A673 (cell line): ENCODE data around the gene KIF26B. TPM values are rescaled to one million over a fixed set of nuclear protein-coding genes. Genes with fewer than 3 reads are reported as not detected.

ENCODE experiments used
- BruUV-seq: library from RNA; stranded (reverse); fragments of 400-500 nt; replicated peaks from 2 replicates; lab custom pipeline; 2021; lab: Mats Ljungman, UMichigan
- CTCF ChIA-PET: fragments of 300-600 bp; sonication (Branson Sonifier 250); formaldehyde crosslinking; loops from one replicate; lab custom pipeline; 2022; ENCODE audit warnings: antibody characterized with exemption; lab: Charles Lee
- POLR2A ChIA-PET: fragments of 300-600 bp; sonication (Branson Sonifier 250); formaldehyde crosslinking; loops from one replicate; lab custom pipeline; 2022; ENCODE audit warnings: antibody characterized with exemption; ENCODE audit not compliant: low non-redundant PET; lab: Charles Lee
- DNase-seq: peaks from one replicate; pipeline ENCODE4 v3.0.0-alpha.2; 2015; ENCODE audit warnings: low spot score
- H3K27ac ChIP-seq: fragments of 200-600 bp; sonication (generic); 2 replicates; pipeline ENCODE4 v1.5.1; 2016; ENCODE audit warnings: mixed run types, low read depth, mild to moderate bottlenecking, mixed read lengths, antibody characterized with exemption, low read length; ENCODE audit not compliant: poor library complexity, severe bottlenecking
- H3K27me3 ChIP-seq: fragments of 200-600 bp; sonication (generic); replicated peaks from 2 replicates; pipeline ENCODE4 v1.6.1; 2017; ENCODE audit warnings: mixed run types, low read depth, mild to moderate bottlenecking, mixed read lengths, antibody characterized with exemption, low read length; ENCODE audit not compliant: insufficient read depth, poor library complexity
- H3K36me3 ChIP-seq: fragments of 200-600 bp; sonication (generic); 2 replicates; pipeline ENCODE4 v1.6.1; 2016; ENCODE audit warnings: mixed run types, mild to moderate bottlenecking, mixed read lengths, antibody characterized with exemption, low read length; ENCODE audit not compliant: insufficient read depth, poor library complexity, severe bottlenecking
- H3K4me1 ChIP-seq: fragments of 200-600 bp; sonication (generic); 2 replicates; pipeline ENCODE4 v1.6.1; 2017; ENCODE audit warnings: mixed run types, mild to moderate bottlenecking, mixed read lengths, antibody characterized with exemption, low read length; ENCODE audit not compliant: insufficient read depth, poor library complexity, severe bottlenecking
- H3K4me3 ChIP-seq: fragments of 200-600 bp; sonication (generic); 2 replicates; pipeline ENCODE4 v1.5.1; 2016; ENCODE audit warnings: low read depth, mixed run types, mild to moderate bottlenecking, mixed read lengths, low read length; ENCODE audit not compliant: poor library complexity, severe bottlenecking
- H3K9me3 ChIP-seq: fragments of 200-600 bp; sonication (generic); 2 replicates; pipeline ENCODE4 v1.6.1; 2016; ENCODE audit warnings: mixed run types, low read depth, mild to moderate bottlenecking, mixed read lengths, antibody characterized with exemption, low read length; ENCODE audit not compliant: poor library complexity, severe bottlenecking
- CTCF ChIP-seq: fragments of 300-800, 200-600 bp; sonication (generic); conservative IDR thresholded peaks from 2 replicates; pipeline ENCODE4 v1.5.1; 2017; ENCODE audit warnings: low read depth, mild to moderate bottlenecking, antibody characterized with exemption, low read length, moderate library complexity, mixed read lengths
- EZH2 ChIP-seq: fragments of 200-600 bp; sonication (generic); IDR thresholded peaks from 2 replicates; pipeline ENCODE4 v1.6.1; 2017; ENCODE audit warnings: borderline replicate concordance, low read depth, mild to moderate bottlenecking, mixed read lengths, antibody characterized with exemption, low read length; ENCODE audit not compliant: poor library complexity, severe bottlenecking
- intact Hi-C: fragments of 100-400 bp; cut with micrococcal nuclease; formaldehyde crosslinking; loops from one replicate; pipeline ENCODE4 v1.10.0; 2022; ENCODE audit not compliant: unreplicated experiment
- total RNA-seq: library from RNA; stranded (reverse); gene quantifications from 2 replicates; pipeline ENCODE4 v1.2.3, GENCODE V29; 2021

Gene KIF26B
- total RNA-seq, 1 experiment from 2014 or later: not detected

DNA sequence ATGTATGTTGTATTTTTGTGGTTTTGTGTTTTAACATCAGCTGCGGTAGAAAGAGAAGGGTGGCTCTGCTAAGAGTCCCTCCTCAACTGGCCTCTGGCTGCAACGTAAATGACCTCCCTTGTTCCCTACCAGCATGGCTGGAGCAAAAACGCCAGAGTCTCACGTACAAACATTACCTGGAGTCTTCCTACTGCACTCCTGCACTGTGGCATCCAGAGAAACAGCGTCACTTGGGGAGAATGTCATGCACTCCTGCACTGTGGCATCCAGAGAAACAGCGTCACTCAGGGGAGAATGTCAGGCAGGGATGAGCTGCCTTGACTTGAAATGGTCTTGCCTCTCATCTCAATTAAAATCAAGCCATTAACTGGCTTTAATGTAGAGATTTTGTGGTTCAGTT is 314.2 kb downstream of the KIF26B start:
- no peak for DNase-seq
- intact Hi-C loops: no loop called here
- Histone ChIP-seq H3K36me3 (no peaks in the 10 kb centered on the region), H3K4me3 (no peak overlapping the region), H3K9me3 (no peaks in the 10 kb centered on the region), H3K27me3 (peaks cover 6% of the 10 kb centered on the region), H3K27ac (no peak overlapping the region), H3K4me1 (no peaks in the 10 kb centered on the region)
- ChIA-PET POLR2A (no interaction called here), CTCF (no interaction called here)
- no TSS peak for BruUV-seq
- no peak for TF ChIP-seq EZH2
- no peak for TF ChIP-seq CTCF

DNA sequence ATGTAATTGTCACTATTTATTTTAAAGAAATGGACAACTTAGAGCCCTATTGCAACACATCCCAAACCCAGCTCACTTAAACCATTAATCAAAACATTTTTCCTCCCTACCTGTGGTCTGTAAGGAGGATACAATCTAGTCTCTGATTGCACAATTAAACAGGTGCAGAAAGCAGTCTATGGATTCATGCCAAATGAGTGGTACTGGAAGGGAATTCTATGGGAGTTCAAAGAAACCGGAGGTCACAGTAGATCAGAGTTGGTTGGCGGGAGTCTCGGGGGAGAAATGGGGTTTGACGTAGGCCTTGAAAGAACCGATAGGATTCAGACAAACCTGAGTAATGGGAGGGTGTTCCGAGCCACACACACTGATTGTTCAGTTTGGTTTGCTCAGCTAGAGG is 314.9 kb downstream of the KIF26B start:
- ChIA-PET CTCF (no interaction called here), POLR2A (no interaction called here)
- no TSS peak for BruUV-seq
- Histone ChIP-seq H3K4me3 (no peak overlapping the region), H3K4me1 (no peaks in the 10 kb centered on the region), H3K9me3 (no peaks in the 10 kb centered on the region), H3K36me3 (no peaks in the 10 kb centered on the region), H3K27me3 (peaks cover 6% of the 10 kb centered on the region), H3K27ac (no peak overlapping the region)
- TF ChIP-seq CTCF (no peak), EZH2 (no peak)
- DNase-seq: no peak
- intact Hi-C loops: no loop called here

- Histone ChIP-seq H3K9me3 (no peaks in the 10 kb centered on the region), H3K4me3 (no peak overlapping the region), H3K27me3 (no peaks in the 10 kb centered on the region), H3K36me3 (no peaks in the 10 kb centered on the region), H3K4me1 (no peaks in the 10 kb centered on the region), H3K27ac (no peak overlapping the region)
- no peak for DNase-seq
- TF ChIP-seq CTCF: no peak
- ChIA-PET POLR2A (no interaction called here), CTCF (no interaction called here)
- BruUV-seq: no TSS peak
- intact Hi-C loops: no loop called here
Observed at GRCh38 chr1:245475126-245475525, 320.3 kb downstream of the KIF26B start.
